CD14-positive monocyte (primary cell): ENCODE measurements around the gene SLIT3. TPM values are rescaled to one million over a fixed set of nuclear protein-coding genes. Genes with fewer than 3 reads are reported as not detected.

Experiments
- DNase-seq, 3 donors: peaks; one replicate each; pipeline ENCODE4 v3.0.0-alpha.2; 2011 to 2022
- H2AFZ ChIP-seq: 2 replicates; pipeline ENCODE4 v1.6.0; 2012; ENCODE audit warnings: mild to moderate bottlenecking, low read depth, low read length, inconsistent platforms; ENCODE audit not compliant: insufficient read depth, poor library complexity, severe bottlenecking
- H3K27ac ChIP-seq, 2 donors: 1 replicate in 1 of 2; 2 replicates in 1 of 2; pipeline ENCODE4 v1.5.1; 2012 to 2013; ENCODE audit warnings: low read length in 2 of 2, control low read depth in 1 of 2, inconsistent platforms in 1 of 2, low read depth in 1 of 2, mild to moderate bottlenecking in 1 of 2
- H3K27me3 ChIP-seq, 2 donors: one replicate each; pipeline versions ENCODE4 v1.6.0 to v1.6.1; 2011 to 2013; ENCODE audit warnings: low read length in 2 of 2; ENCODE audit not compliant: control insufficient read depth in 2 of 2, insufficient read depth in 2 of 2
- H3K36me3 ChIP-seq, 2 donors: replicated peaks in 1 of 2; 1 replicate in 1 of 2; 2 replicates in 1 of 2; pipeline versions ENCODE4 v1.5.1 to v1.6.1; 2012 to 2013; ENCODE audit warnings: low read length in 2 of 2, control low read depth in 1 of 2, inconsistent platforms in 1 of 2, mild to moderate bottlenecking in 1 of 2; ENCODE audit not compliant: insufficient read depth in 2 of 2, control insufficient read depth in 1 of 2
- H3K4me1 ChIP-seq, 2 donors: 1 replicate in 1 of 2; 2 replicates in 1 of 2; pipeline versions ENCODE4 v1.5.1 to v1.6.1; 2012 to 2013; ENCODE audit warnings: low read length in 2 of 2, control low read depth in 1 of 2, inconsistent platforms in 1 of 2, mild to moderate bottlenecking in 1 of 2, moderate library complexity in 1 of 2; ENCODE audit not compliant: insufficient read depth in 2 of 2, control insufficient read depth in 1 of 2
- H3K4me2 ChIP-seq: replicated peaks from 2 replicates; pipeline ENCODE3; 2012; ENCODE audit warnings: low read length, moderate library complexity, mild to moderate bottlenecking; ENCODE audit not compliant: poor library complexity, severe bottlenecking; ENCODE audit errors: extremely low read depth
- H3K4me3 ChIP-seq, 3 experiments: fragments of 200-600 bp in 1 of 3; sonication (generic) in 1 of 3; replicated peaks in 1 of 3; 1 replicate in 2 of 3; 2 replicates in 1 of 3; pipeline ENCODE4 v1.5.1; 2011 to 2013; ENCODE audit warnings: low read length in 3 of 3, mild to moderate bottlenecking in 3 of 3, control low read depth in 2 of 3, low read depth in 2 of 3, inconsistent platforms in 1 of 3, moderate library complexity in 1 of 3
- H3K79me2 ChIP-seq: 2 replicates; pipeline ENCODE4 v1.6.0; 2012; ENCODE audit warnings: mild to moderate bottlenecking, control low read depth, inconsistent platforms, low read length, moderate library complexity; ENCODE audit not compliant: insufficient read depth
- H3K9ac ChIP-seq: 2 replicates; pipeline ENCODE4 v1.6.0; 2017; ENCODE audit warnings: low read length, mild to moderate bottlenecking; ENCODE audit not compliant: insufficient read depth, poor library complexity, severe bottlenecking
- H3K9me3 ChIP-seq, 2 donors: replicated peaks in 1 of 2; 1 replicate in 1 of 2; 2 replicates in 1 of 2; pipeline versions ENCODE4 v1.5.1 to v1.6.1; 2012 to 2013; ENCODE audit warnings: low read length in 2 of 2, control low read depth in 1 of 2; ENCODE audit not compliant: control insufficient read depth in 1 of 2, insufficient read depth in 1 of 2
- H4K20me1 ChIP-seq: 2 replicates; pipeline ENCODE4 v1.6.0; 2012; ENCODE audit warnings: mild to moderate bottlenecking, low read length, control low read depth, moderate library complexity; ENCODE audit not compliant: insufficient read depth
- H3K27ac Mint-ChIP-seq, 7 donors: one replicate each; pipeline ENCODE4 v1.8.0; 2020; ENCODE audit warnings: mild to moderate bottlenecking in 7 of 7, mixed read lengths in 7 of 7, moderate library complexity in 6 of 7, inconsistent platforms in 2 of 7
- H3K27me3 Mint-ChIP-seq, 3 donors: one replicate each; pipeline ENCODE4 v1.8.0; 2021 to 2022; ENCODE audit warnings: low read depth in 3 of 3, mild to moderate bottlenecking in 3 of 3, mixed read lengths in 3 of 3, moderate library complexity in 3 of 3, inconsistent platforms in 1 of 3
- H3K36me3 Mint-ChIP-seq, 2 donors: one replicate each; pipeline ENCODE4 v1.8.0; 2020; ENCODE audit warnings: mixed read lengths in 2 of 2, inconsistent platforms in 1 of 2, mild to moderate bottlenecking in 1 of 2
- H3K4me1 Mint-ChIP-seq: one replicate; pipeline ENCODE4 v1.8.0; 2020; ENCODE audit warnings: mild to moderate bottlenecking, mixed read lengths
- H3K4me3 Mint-ChIP-seq, 2 donors: one replicate each; pipeline ENCODE4 v1.8.0; 2020; ENCODE audit warnings: mild to moderate bottlenecking in 2 of 2, mixed read lengths in 2 of 2, moderate library complexity in 1 of 2
- H3K9me3 Mint-ChIP-seq, 7 donors: one replicate each; pipeline ENCODE4 v1.8.0; 2020 to 2022; ENCODE audit warnings: mixed read lengths in 7 of 7, mild to moderate bottlenecking in 6 of 7, moderate library complexity in 6 of 7, inconsistent platforms in 2 of 7
- CTCF ChIP-seq: fragments of 200-600 bp; IDR thresholded peaks from one replicate; pipeline ENCODE4 v1.8.0; 2022; ENCODE audit warnings: antibody characterized with exemption, mild to moderate bottlenecking
- WGBS: methylation state at CpG from one replicate; pipeline ENCODE4 v1.1.5; 2013; ENCODE audit warnings: missing lambda C conversion rate; ENCODE audit not compliant: insufficient coverage; 5-methylcytosine and 5-hydroxymethylcytosine counted together
- intact Hi-C, 2 donors: fragments of 100-400 bp; cut with micrococcal nuclease; formaldehyde crosslinking; loops; one replicate each; pipeline versions ENCODE4 v1.15.0 to v1.15.1; 2023
- polyA plus RNA-seq, 3 donors: library from polyadenylated mRNA; depleted of rRNA in 1 of 3; unstranded in 2 of 3; stranded (reverse) in 1 of 3; fragments of 300-500 nt in 2 of 3; fragments of >200 nt in 1 of 3; fragmentation: Illumina TruSeq in 2 of 3; gene quantifications; 1 replicate in 2 of 3; 2 replicates in 1 of 3; pipeline ENCODE4 v1.2.3, GENCODE V29; 2012 to 2021

The SLIT3 gene
- polyA plus RNA-seq, 3 donors, result not detected

GRCh38 chr5:168877132-168877892, 423.6 kb downstream of the SLIT3 start:
- no peaks in the 10 kb centered on the region for H3K79me2 ChIP-seq
- no peak for TF ChIP-seq CTCF
- peaks cover 2 to 16% (median 14%) of the 10 kb centered on the region in 3 donors for H3K27me3 Mint-ChIP-seq
- H3K9me3 ChIP-seq, result no peaks in the 10 kb centered on the region
- no peaks in the 10 kb centered on the region for H3K4me1 ChIP-seq
- H3K4me1 Mint-ChIP-seq, result no peaks in the 10 kb centered on the region
- peaks cover 0 to 2% (median 0%) of the 10 kb centered on the region in 7 donors for H3K9me3 Mint-ChIP-seq
- no peaks in the 10 kb centered on the region for H3K36me3 ChIP-seq
- WGBS, result 20% methylated on average over 10 of the region's 11 CpGs
- no peaks in the 10 kb centered on the region for H4K20me1 ChIP-seq
- H3K27ac ChIP-seq, result no peak overlapping the region
- H2AFZ ChIP-seq, result no peak overlapping the region
- H3K4me2 ChIP-seq, result no peak overlapping the region
- H3K36me3 Mint-ChIP-seq, result no peaks in the 10 kb centered on the region
- no peak overlapping the region for H3K27ac Mint-ChIP-seq
- peaks cover 0 to 3% of the 10 kb centered on the region in 2 donors for H3K27me3 ChIP-seq
- intact Hi-C loops, result no loop called here
- H3K4me3 ChIP-seq, result no peak overlapping the region
- no peak for DNase-seq
- H3K9ac ChIP-seq, result no peak overlapping the region
- H3K4me3 Mint-ChIP-seq, result no peak overlapping the region

DNA sequence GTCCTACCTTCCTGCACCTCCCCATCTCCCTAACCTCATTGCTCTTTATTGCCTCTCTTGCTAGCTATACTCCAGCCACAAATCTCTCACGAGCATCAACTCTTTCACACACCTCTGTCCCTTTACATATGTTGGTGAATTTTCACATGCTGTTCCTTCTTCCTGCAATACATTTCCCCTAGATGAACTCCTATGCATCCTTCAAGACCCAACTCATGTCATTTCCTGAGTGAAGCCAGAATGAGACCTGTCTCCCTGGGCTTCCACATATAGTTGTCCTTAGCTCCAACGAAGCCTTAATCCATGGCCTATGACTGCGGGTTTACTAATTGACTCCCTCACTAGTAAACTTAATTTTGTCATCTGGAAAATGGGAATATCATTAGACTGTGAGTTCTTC, 424.5 kb downstream of the SLIT3 start:
- no peaks in the 10 kb centered on the region for H3K79me2 ChIP-seq
- H3K9ac ChIP-seq, result no peak overlapping the region
- WGBS, result 89% methylated on average over 1 of the region's 3 CpGs
- intact Hi-C loops, result no loop called here
- H3K9me3 ChIP-seq, result no peaks in the 10 kb centered on the region
- no peaks in the 10 kb centered on the region for H3K36me3 Mint-ChIP-seq
- no peaks in the 10 kb centered on the region for H3K4me1 ChIP-seq
- H3K27me3 Mint-ChIP-seq, result peaks cover 2 to 16% (median 14%) of the 10 kb centered on the region in 3 donors
- H3K4me3 ChIP-seq, result no peak overlapping the region
- no peak overlapping the region for H3K27ac Mint-ChIP-seq
- TF ChIP-seq CTCF, result no peak
- H4K20me1 ChIP-seq, result no peaks in the 10 kb centered on the region
- no peak overlapping the region for H3K4me2 ChIP-seq
- H3K9me3 Mint-ChIP-seq, result peaks cover 0 to 2% (median 0%) of the 10 kb centered on the region in 7 donors
- no peaks in the 10 kb centered on the region for H3K36me3 ChIP-seq
- DNase-seq, result no peak
- no peak overlapping the region for H2AFZ ChIP-seq
- H3K27me3 ChIP-seq, result peaks cover 0 to 3% of the 10 kb centered on the region in 2 donors
- H3K4me3 Mint-ChIP-seq, result no peak overlapping the region
- no peaks in the 10 kb centered on the region for H3K4me1 Mint-ChIP-seq
- H3K27ac ChIP-seq, result no peak overlapping the region
